Ovary (tissue), 9 donors: ENCODE results near the gene LMAN2L. TPM values are rescaled to one million over a fixed set of nuclear protein-coding genes. Genes with fewer than 3 reads are reported as not detected.

ENCODE experiments used
- DNase-seq, 5 donors: peaks; one replicate each; pipeline ENCODE4 v3.0.0-alpha.2; 2019 to 2020
- H3K27ac ChIP-seq, 2 donors: fragments of 200-600 bp; one replicate each; pipeline versions ENCODE4 v1.5.1 to v1.8.0; 2019 to 2022
- H3K27me3 ChIP-seq: fragments of 200-600 bp; one replicate; pipeline ENCODE4 v1.8.0; 2022
- H3K36me3 ChIP-seq: fragments of 200-600 bp; sonication (generic); one replicate; pipeline ENCODE4 v1.5.1; 2019
- H3K4me1 ChIP-seq: one replicate; pipeline ENCODE4 v1.8.1; 2013; ENCODE audit warnings: mild to moderate bottlenecking, moderate library complexity; ENCODE audit not compliant: insufficient read depth
- H3K4me3 ChIP-seq: fragments of 200-600 bp; sonication (generic); one replicate; pipeline ENCODE4 v1.5.1; 2017
- H3K9me3 ChIP-seq, 2 donors: fragments of 200-600 bp in 1 of 2; sonication (generic) in 1 of 2; one replicate each; pipeline versions ENCODE4 v1.5.1 to v1.8.1; 2013 to 2019; ENCODE audit warnings: mild to moderate bottlenecking in 1 of 2, moderate library complexity in 1 of 2
- CTCF ChIP-seq, 3 donors: fragments of 450-650 bp in 2 of 3; fragments of 200-600 bp in 1 of 3; IDR thresholded peaks; one replicate each; pipeline versions ENCODE4 v1.5.1 to v1.8.0; 2016 to 2022; ENCODE audit warnings: antibody characterized with exemption in 3 of 3, mild to moderate bottlenecking in 1 of 3
- EP300 ChIP-seq: sonication (generic); formaldehyde crosslinking; IDR thresholded peaks from one replicate; pipeline ENCODE4 v1.6.1; 2017; ENCODE audit warnings: antibody characterized with exemption
- POLR2A ChIP-seq: fragments of 450-650 bp; IDR thresholded peaks from one replicate; pipeline ENCODE4 v1.6.1; 2017; ENCODE audit warnings: antibody characterized with exemption, mild to moderate bottlenecking, moderate library complexity
- WGBS, 3 donors: extraction: QIAGEN DNeasy Blood & Tissue Kit in 1 of 3; methylation state at CpG; one replicate each; pipeline versions ENCODE4 v1.1.5 to v1.1.7; 2013 to 2017; 5-methylcytosine and 5-hydroxymethylcytosine counted together
- intact Hi-C, 4 donors: fragments of 100-400 bp; cut with DNase I; formaldehyde crosslinking; loops; one replicate each; pipeline versions ENCODE4 v1.11.0 to v1.15.1; 2022 to 2023
- polyA plus RNA-seq, 2 donors: library from polyadenylated mRNA; stranded (reverse); fragments of 200-250 nt in 1 of 2; fragments of 350-450 nt in 1 of 2; fragmentation: Illumina TruSeq in 1 of 2; extraction: RNeasy Lipid Tissue Mini Kit (QIAGEN cat#74804) in 1 of 2; gene quantifications; one replicate each; pipeline ENCODE4 v1.2.3, GENCODE V29; 2013 to 2014
- total RNA-seq, 7 donors: library from RNA; depleted of rRNA in 2 of 7; stranded (reverse); fragments of >200 nt in 2 of 7; fragmentation: NEBNext Ultra II Directional in 3 of 7; extraction: Animal tissue kit (Norgen Biotek cat#: 25700) in 3 of 7; gene quantifications; one replicate each; pipeline versions ENCODE4 v1.1.0 to v1.2.4, GENCODE V29; 2016 to 2023
- donor health status: DM: no; HTN: no; CAD: no; lungs with moderate emphysema.
- donor health status: DM: no; HTN: no; CAD: no.
- donor health status: Bipolar disorder and iron deficiency.
- donor health status: DM: yes; HTN: yes; CAD: no.
- donor health status: DM: no; HTN: no; CAD: no.
- donor health status: DM: yes; HTN: yes; CAD: no.

Gene LMAN2L
- total and polyA plus RNA-seq, 9 donors: 14.8 to 41.6 (median 23.1) TPM

DNA sequence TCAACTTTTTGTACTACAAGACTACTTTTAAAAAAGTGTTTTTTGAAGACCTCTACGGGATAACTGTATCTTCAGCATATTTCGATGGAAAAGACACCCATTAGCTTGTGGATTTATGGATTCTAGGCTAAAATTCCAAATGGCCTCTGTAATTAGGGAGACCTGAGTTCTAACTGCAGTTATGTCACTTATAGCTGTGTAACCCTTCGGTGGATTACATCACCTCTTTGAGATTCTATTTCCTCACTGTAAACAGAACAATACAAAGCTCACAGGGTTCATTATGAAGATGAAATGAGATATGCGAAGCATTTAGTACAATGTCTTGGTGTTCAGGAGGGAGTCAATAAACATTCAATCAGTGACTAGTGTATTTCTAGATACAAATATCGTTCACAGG is 24.2 kb downstream of the LMAN2L start:
- Histone ChIP-seq H3K27me3 (no peaks in the 10 kb centered on the region), H3K9me3 (no peaks in the 10 kb centered on the region), H3K4me1 (no peaks in the 10 kb centered on the region), H3K27ac (no peak overlapping the region), H3K36me3 (no peaks in the 10 kb centered on the region), H3K4me3 (no peak overlapping the region)
- TF ChIP-seq POLR2A (no peak), CTCF (IDR thresholded peaks at IDR 0.05) (no peak), EP300 (no peak)
- no peak for DNase-seq
- intact Hi-C loops: no loop called here
- 87 to 88% (median 87%) methylated on average over 5 of the region's 5 CpGs for WGBS, 3 donors

- TF ChIP-seq EP300: no peak
- TF ChIP-seq POLR2A: no peak
- no peak for TF ChIP-seq CTCF (IDR thresholded peaks at IDR 0.05)
- H3K9me3 ChIP-seq: no peaks in the 10 kb centered on the region
- WGBS, 3 donors: 84 to 89% (median 86%) methylated on average over 3 of the region's 3 CpGs
- H3K4me3 ChIP-seq: no peak overlapping the region
- intact Hi-C loops: no loop called here
- H3K4me1 ChIP-seq: no peaks in the 10 kb centered on the region
- H3K36me3 ChIP-seq: no peaks in the 10 kb centered on the region
- no peak for DNase-seq
- no peak overlapping the region for H3K27ac ChIP-seq
- H3K27me3 ChIP-seq: no peaks in the 10 kb centered on the region
These were observed 28.9 kb downstream of the LMAN2L start for GRCh38 chr2:96710985-96711384.

- no peak overlapping the region for H3K27ac ChIP-seq
- no peak overlapping the region for H3K4me3 ChIP-seq
- H3K9me3 ChIP-seq: no peaks in the 10 kb centered on the region
- WGBS, 3 donors: 91 to 95% (median 95%) methylated on average over 16 of the region's 16 CpGs
- H3K27me3 ChIP-seq: no peaks in the 10 kb centered on the region
- intact Hi-C loops: no loop called here
- H3K36me3 ChIP-seq: no peaks in the 10 kb centered on the region
- H3K4me1 ChIP-seq: no peaks in the 10 kb centered on the region
- no peak for TF ChIP-seq CTCF (IDR thresholded peaks at IDR 0.05)
- no peak for TF ChIP-seq POLR2A
- TF ChIP-seq EP300: no peak
- no peak for DNase-seq
These were observed 36.7 kb downstream of the LMAN2L start for GRCh38 chr2:96703021-96703751.

- Histone ChIP-seq H3K36me3 (no peaks in the 10 kb centered on the region), H3K9me3 (no peaks in the 10 kb centered on the region), H3K27ac (no peak overlapping the region), H3K4me3 (no peak overlapping the region), H3K27me3 (no peaks in the 10 kb centered on the region), H3K4me1 (no peaks in the 10 kb centered on the region)
- intact Hi-C loops: no loop called here
- 90 to 92% (median 92%) methylated on average over 17 of the region's 17 CpGs for WGBS, 3 donors
- DNase-seq: no peak
- no peak for TF ChIP-seq CTCF (IDR thresholded peaks at IDR 0.05)
- no peak for TF ChIP-seq EP300
- TF ChIP-seq POLR2A: no peak
These were observed 37.6 kb downstream of the LMAN2L start for GRCh38 chr2:96702098-96702785.
